ENCODE measurements around the gene USPL1.
A peak's percentile ranks its signal among the peaks of the same experiment; 100 is the strongest.

The USPL1 gene

DNA sequence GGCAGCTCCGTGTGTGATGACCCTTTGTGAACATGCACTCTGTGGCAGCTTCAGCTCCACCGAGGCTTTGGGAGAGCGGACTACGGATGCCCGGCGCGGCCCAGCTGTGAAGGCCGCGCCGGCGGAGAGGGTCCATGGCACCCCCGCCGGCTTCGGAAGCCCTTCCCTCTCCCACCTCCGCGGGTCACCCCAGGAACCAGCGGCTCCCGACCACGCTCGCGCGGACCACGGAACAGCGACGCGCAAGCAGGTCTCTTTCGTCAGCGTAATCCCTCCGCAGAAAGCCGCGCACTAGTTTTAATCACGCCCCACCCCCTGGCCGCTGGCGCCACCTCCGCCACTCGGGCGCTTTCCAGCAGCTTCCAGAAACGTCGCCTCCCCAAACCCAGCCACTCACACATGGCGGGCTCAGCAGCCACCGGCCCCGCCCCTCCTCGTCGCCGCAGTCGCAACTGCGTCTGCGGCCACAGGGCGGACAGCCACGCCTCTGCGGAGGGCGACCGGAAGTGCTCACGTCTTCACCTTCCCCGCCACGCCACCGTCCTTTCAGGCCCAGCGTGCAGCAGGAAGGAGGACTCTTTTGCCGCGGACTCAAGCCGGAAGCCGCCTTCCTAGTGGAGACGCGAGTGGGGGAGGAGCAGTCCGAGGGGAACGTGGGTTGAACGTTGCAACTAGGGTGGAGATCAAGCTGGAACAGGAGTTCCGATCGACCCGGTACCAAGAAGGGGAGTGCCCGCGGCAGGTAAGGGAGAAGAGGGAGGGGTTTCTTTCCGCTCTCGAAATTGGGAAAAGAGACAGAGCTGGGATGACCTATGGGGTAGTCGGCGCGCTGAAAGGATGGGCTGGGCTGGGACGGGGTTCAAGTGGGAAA lies at the start of gene USPL1:
Gene USPL1 (plus strand): TSS at position 606 of the 871 bp plus-strand sequence. CDS start 3,221 bp downstream, outside the sequence.
- TF ChIP-seq, protein P1, sequence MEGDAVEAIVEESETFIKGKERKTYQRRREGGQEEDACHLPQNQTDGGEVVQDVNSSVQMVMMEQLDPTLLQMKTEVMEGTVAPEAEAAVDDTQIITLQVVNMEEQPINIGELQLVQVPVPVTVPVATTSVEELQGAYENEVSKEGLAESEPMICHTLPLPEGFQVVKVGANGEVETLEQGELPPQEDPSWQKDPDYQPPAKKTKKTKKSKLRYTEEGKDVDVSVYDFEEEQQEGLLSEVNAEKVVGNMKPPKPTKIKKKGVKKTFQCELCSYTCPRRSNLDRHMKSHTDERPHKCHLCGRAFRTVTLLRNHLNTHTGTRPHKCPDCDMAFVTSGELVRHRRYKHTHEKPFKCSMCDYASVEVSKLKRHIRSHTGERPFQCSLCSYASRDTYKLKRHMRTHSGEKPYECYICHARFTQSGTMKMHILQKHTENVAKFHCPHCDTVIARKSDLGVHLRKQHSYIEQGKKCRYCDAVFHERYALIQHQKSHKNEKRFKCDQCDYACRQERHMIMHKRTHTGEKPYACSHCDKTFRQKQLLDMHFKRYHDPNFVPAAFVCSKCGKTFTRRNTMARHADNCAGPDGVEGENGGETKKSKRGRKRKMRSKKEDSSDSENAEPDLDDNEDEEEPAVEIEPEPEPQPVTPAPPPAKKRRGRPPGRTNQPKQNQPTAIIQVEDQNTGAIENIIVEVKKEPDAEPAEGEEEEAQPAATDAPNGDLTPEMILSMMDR (IDR thresholded peaks at IDR 0.05) = no peak
- no peak within 1 kb of the TSS for H3K4me3 Mint-ChIP-seq
- H3K4me1 Mint-ChIP-seq = peaks cover 9% of the 10 kb centered on the region
- H3K36me3 Mint-ChIP-seq (ENCODE audit: low read depth) = peaks cover 10% of the 10 kb centered on the region
- H3K27ac Mint-ChIP-seq = no peak within 1 kb of the TSS
- peak; percentile 98 for DNase-seq
- H3K9me3 Mint-ChIP-seq = no peaks in the 10 kb centered on the region
- no peaks in the 10 kb centered on the region for H3K27me3 Mint-ChIP-seq (ENCODE audit: low read depth, poor library complexity)

DNA sequence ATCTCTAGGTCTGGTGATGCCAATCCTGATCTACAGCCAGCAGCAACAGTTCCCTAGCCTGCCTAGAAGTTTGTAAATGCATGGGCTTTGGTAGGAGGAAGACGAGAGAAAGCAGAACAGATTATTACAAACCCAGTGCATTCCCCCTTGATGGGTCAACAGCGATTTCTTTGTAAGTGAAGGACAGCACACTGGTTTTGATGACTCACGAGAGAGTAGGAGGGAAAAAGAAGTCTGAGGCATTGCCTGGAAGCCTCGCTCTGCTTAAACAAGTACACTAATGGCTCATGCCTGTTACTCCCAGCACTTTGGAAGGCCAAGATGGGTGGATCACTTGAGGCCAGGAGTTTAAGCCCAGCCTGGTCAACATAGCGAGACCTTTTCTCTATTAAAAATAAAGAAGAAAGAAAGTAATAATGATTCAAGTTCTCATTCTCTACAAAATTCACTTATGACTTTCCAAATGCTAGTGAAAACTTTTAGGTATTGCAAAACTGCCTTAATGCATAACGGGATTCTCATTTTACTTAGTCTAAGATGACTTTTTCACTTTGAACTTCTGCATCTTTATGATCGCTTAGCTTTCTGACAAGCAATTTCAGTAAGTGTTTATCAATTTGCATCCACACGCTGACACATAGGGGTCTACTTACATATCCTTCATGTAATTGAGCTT lies 47.7 kb upstream of the USPL1 start:
- no peaks in the 10 kb centered on the region for H3K4me1 Mint-ChIP-seq
- no peaks in the 10 kb centered on the region for H3K9me3 Mint-ChIP-seq
- TF ChIP-seq, protein P1 (IDR thresholded peaks at IDR 0.05) = no peak
- no peak overlapping the region for H3K4me3 Mint-ChIP-seq
- H3K27ac Mint-ChIP-seq = peak overlapping the region; percentile 20
- no peaks in the 10 kb centered on the region for H3K36me3 Mint-ChIP-seq (ENCODE audit: low read depth)
- no peaks in the 10 kb centered on the region for H3K27me3 Mint-ChIP-seq (ENCODE audit: low read depth, poor library complexity)
- no peak for DNase-seq

DNA sequence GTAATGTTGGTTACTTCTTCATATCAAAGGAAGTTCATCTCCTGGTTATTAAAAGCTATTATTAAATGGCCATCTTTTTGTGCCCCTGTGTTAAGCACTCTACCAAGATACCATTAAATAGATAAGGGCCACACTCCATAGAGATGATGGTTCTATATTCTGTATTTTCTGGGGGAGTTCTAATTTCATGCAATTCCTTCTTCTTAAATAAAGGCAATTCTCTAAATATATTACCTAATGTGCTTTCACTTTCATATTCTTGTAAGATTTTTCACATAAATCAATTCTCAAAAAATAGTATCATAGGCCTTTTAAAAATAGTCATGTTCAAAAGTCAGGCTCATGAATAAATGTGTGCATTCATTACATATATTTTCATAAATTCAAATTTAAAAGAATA lies 47.0 kb upstream of the USPL1 start:
- H3K4me3 Mint-ChIP-seq = no peak overlapping the region
- H3K27me3 Mint-ChIP-seq (ENCODE audit: low read depth, poor library complexity) = no peaks in the 10 kb centered on the region
- no peak for DNase-seq
- H3K9me3 Mint-ChIP-seq = no peaks in the 10 kb centered on the region
- no peak overlapping the region for H3K27ac Mint-ChIP-seq
- TF ChIP-seq, protein P1 (IDR thresholded peaks at IDR 0.05) = no peak
- no peaks in the 10 kb centered on the region for H3K4me1 Mint-ChIP-seq
- H3K36me3 Mint-ChIP-seq (ENCODE audit: low read depth) = no peaks in the 10 kb centered on the region

DNA sequence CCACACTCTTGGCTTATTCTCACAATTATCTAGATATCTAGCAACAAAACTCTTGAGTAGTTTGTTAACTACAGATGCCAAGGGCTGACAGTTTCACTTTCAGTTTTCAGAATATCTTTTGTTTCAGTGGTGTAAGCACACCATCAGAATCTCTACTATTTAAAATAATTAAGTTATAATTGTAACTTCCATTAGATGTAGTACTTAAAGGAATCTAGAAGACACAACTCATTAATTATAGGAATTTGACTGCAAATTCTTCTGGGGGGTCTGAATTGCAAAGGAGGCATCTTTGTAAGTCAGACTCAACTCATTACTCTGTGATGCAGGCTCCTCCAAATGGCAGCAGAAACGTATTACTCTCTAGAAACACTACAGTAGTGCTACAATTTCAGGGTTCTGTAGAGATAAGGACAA lies 44.9 kb upstream of the USPL1 start:
- Mint-ChIP-seq H3K27me3 (ENCODE audit: low read depth, poor library complexity) (peaks cover 2% of the 10 kb centered on the region), H3K36me3 (ENCODE audit: low read depth) (no peaks in the 10 kb centered on the region), H3K4me3 (no peak overlapping the region), H3K27ac (no peak overlapping the region), H3K9me3 (no peaks in the 10 kb centered on the region), H3K4me1 (no peaks in the 10 kb centered on the region)
- DNase-seq = no peak
- TF ChIP-seq, protein P1 (IDR thresholded peaks at IDR 0.05) = no peak

DNA sequence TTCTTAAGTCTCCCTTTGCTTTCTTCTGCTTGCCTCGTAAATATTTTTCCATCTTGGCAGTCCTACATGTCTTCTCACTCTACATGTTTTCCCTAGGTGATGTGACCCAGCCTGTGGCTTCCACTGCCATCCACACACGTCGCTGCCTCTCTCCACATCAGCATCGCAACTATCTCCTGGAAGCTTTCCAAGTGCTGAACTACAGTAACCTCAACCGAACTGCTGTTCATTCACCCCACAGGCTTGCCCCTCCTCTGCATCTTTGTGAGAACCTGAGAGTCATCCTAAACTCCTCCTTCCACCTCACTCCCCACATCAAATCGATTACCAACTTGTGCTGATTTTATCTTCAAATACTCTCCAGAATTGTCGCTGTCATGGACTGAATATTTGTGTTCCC lies 41.2 kb upstream of the USPL1 start:
- Mint-ChIP-seq H3K4me1 (no peaks in the 10 kb centered on the region), H3K9me3 (no peaks in the 10 kb centered on the region), H3K27me3 (ENCODE audit: low read depth, poor library complexity) (peaks cover 2% of the 10 kb centered on the region), H3K36me3 (ENCODE audit: low read depth) (no peaks in the 10 kb centered on the region), H3K4me3 (no peak overlapping the region), H3K27ac (no peak overlapping the region)
- DNase-seq = no peak
- TF ChIP-seq, protein P1 (IDR thresholded peaks at IDR 0.05) = no peak
